Measurements from ENCODE around the gene ECT2. TPM values are rescaled to one million over a fixed set of nuclear protein-coding genes. Genes with fewer than 3 reads are reported as not detected.

Gene ECT2
- total and polyA plus RNA-seq, 2 of the 8 experiments (the other 6 are each of a cell fraction or from before 2014, with no cell fraction given) = 19.5 to 88.7 TPM

DNA sequence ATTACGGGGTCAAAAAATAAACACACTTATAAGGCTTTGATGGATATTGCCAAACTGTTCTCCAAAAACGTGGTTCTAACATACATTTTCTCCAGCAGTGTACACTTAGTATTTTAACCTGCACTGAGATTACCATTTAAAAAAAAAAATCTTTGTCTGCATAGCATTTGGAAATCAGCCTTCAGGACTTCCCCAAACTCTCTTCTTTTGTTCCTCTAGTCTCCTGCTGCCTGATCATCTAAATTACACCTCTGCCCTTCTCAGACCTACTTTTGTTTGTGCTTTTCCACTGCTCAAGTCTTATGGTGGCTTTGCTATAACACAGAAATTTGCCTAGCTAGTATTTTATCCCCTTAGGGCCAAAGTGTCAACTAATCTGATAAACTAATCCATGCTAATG lies 43.5 kb upstream of the ECT2 start:
- no peak overlapping the region for H2BK120ac ChIP-seq (replicated peaks; ENCODE audit: low read depth, low read length)
- H3K4ac ChIP-seq (replicated peaks; ENCODE audit: insufficient read length, low read depth, low read length) = no peak overlapping the region
- no peak overlapping the region for H3K14ac ChIP-seq (ENCODE audit: insufficient read length)
- no peak for FAIRE-seq
- 0 out of 2 replicates have a peak, but pooled peaks cover 2% of the 10 kb centered on the region for H3K79me1 ChIP-seq (ENCODE audit: low read depth, low read length)
- H3K79me2 ChIP-seq (ENCODE audit: control insufficient read depth in 1 of 2, insufficient read depth in 2 of 2, low read length in 2 of 2) = no peaks in the 10 kb centered on the region
- no peak overlapping the region for H3K27ac ChIP-seq (ENCODE audit: low read depth, low read length)
- peaks cover 0 to 4% (median 0%) of the 10 kb centered on the region in 4 experiments; a peak in 1 of 7 replicates for H3K4me1 ChIP-seq (replicated peaks in 1 of 4; ENCODE audit: control insufficient read depth in 3 of 4, insufficient read depth in 4 of 4, low read length in 3 of 4)
- H3K36me3 ChIP-seq (ENCODE audit: control insufficient read depth in 2 of 4, insufficient read depth in 4 of 4, low read length in 3 of 4) = no peaks in the 10 kb centered on the region
- no peak overlapping the region for H2AFZ ChIP-seq (ENCODE audit: low read length)
- no peak overlapping the region for H3K56ac ChIP-seq (replicated peaks; ENCODE audit: insufficient read length, low read depth, low read length)
- H3K18ac ChIP-seq (ENCODE audit: extremely low read depth, low read length) = no peak overlapping the region
- H3K4me2 ChIP-seq (ENCODE audit: insufficient read depth in 1 of 2, low read depth in 2 of 2, low read length in 2 of 2) = no peak overlapping the region
- no peak overlapping the region for H3K23ac ChIP-seq (ENCODE audit: insufficient read length)
- H2BK12ac ChIP-seq (ENCODE audit: low read depth, low read length) = no peak overlapping the region
- H2BK15ac ChIP-seq (ENCODE audit: low read length) = no peak overlapping the region
- POLR2A ChIA-PET (ENCODE audit: partially characterized antibody) = interaction anchor here (0.6 kb wide), 1 partner anchor 23 kb away, joined by 3 read pairs; no protein-coding TSS in a partner anchor
- peaks cover 7% of the 10 kb centered on the region for H3K23me2 ChIP-seq (ENCODE audit: low read depth, low read length)
- 0 out of 7 replicates have a peak, but pooled peaks cover 0 to 1% (median 0%) of the 10 kb centered on the region in 4 experiments for H3K27me3 ChIP-seq (replicated peaks in 1 of 4; ENCODE audit: control insufficient read depth in 3 of 4, extremely low read depth in 1 of 4, insufficient read depth in 3 of 4, low read length in 3 of 4)
- no peak overlapping the region for H2AK5ac ChIP-seq (ENCODE audit: low read depth, low read length)
- H3K9ac ChIP-seq (replicated peaks in 1 of 4; ENCODE audit: extremely low read depth in 1 of 4, low read depth in 3 of 4, low read length in 3 of 4) = no peak overlapping the region
- H4K20me1 ChIP-seq (replicated peaks in 1 of 2; ENCODE audit: control insufficient read depth in 1 of 2, insufficient read depth in 2 of 2, low read length in 2 of 2) = no peaks in the 10 kb centered on the region
- H4K5ac ChIP-seq (ENCODE audit: insufficient read length, low read depth, low read length) = no peak overlapping the region
- no peaks in the 10 kb centered on the region for H3K9me3 ChIP-seq (ENCODE audit: insufficient read depth in 2 of 2, low read depth in 1 of 2, low read length in 1 of 2)
- 84% methylated on average over 2 of the region's 2 CpGs; no CpG with 5 or more reads in 1 of the 2 experiments for WGBS, 2 experiments (ENCODE audit: extremely low coverage in 1 of 2, insufficient coverage in 1 of 2, insufficient read length in 1 of 2, insufficient replicate concordance in 2 of 2, low coverage in 1 of 2, low lambda C conversion rate in 2 of 2, missing lambda C conversion rate in 1 of 2)
- H2BK20ac ChIP-seq (ENCODE audit: low read length) = no peak overlapping the region
- no peak overlapping the region for H2BK5ac ChIP-seq (ENCODE audit: low read depth, low read length)
- H3K4me3 ChIP-seq (ENCODE audit: extremely low read depth in 1 of 4, insufficient read depth in 2 of 4, low read depth in 3 of 4, low read length in 4 of 4) = no peak overlapping the region
- CTCF ChIA-PET (ENCODE audit: partially characterized antibody) = interaction anchor here (1.3 to 2.0 kb wide), 2 partner anchors 31 to 34 kb away, joined by 4 to 5 read pairs; no protein-coding TSS in a partner anchor
- no peak overlapping the region for H4K91ac ChIP-seq (replicated peaks; ENCODE audit: insufficient read length, low read length)
- no peak for DNase-seq (ENCODE audit: low read depth in 1 of 2, low spot score in 2 of 2)
- no peak overlapping the region for H4K8ac ChIP-seq (ENCODE audit: extremely low read depth, insufficient read depth, low read length)
